Esophagus mucosa (tissue), 1 donor: Measurements from ENCODE around the gene PATJ. TPM values are rescaled to one million over a fixed set of nuclear protein-coding genes. Genes with fewer than 3 reads are reported as not detected.
"Not testable (repeated sequence)": the region's sequence is repeated elsewhere in the genome, so short reads cannot be mapped to it uniquely, and the experiment has no call there.

ENCODE experiments used
- ATAC-seq: fragments of 200-7000 bp; cut with Tn5 transposase; one replicate; pipeline ENCODE4 v1.9.1; 2020
- total RNA-seq: library from RNA; stranded (reverse); gene quantifications from one replicate; pipeline ENCODE4 v1.2.4, GENCODE V29; 2023
- donor health status: DM: yes; HTN: yes; CAD: no.

PATJ gene
- total RNA-seq, 1 donor from 2014 or later, result 52.8 TPM

DNA sequence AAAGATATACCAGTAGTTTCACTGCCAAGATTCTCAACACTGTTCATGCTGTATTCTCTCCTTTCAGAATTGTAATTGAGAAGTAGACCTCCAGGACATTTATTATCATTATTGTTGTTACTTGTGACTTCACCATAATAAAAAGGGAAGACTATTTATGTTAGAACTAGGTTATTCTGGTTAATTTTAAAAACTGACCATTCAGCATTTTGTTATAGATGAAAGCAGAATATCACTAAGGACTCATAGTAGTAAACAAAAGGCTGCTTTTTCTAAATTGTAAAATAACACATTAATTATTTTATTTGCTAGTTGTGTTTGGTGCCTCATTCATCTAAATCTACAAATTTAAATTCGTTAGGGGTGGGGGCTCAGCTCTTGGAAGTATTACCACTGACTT lies 210.4 kb downstream of the PATJ start:
- ATAC-seq, result no peak

GRCh38 chr1:61953076-61953789 lies 211.0 kb downstream of the PATJ start:
- ATAC-seq, result no peak

- ATAC-seq, result no peak
Observed at GRCh38 chr1:61953790-61954150, 211.5 kb downstream of the PATJ start.

- no peak for ATAC-seq
Observed at GRCh38 chr1:61955261-61955660, 213.0 kb downstream of the PATJ start.

DNA sequence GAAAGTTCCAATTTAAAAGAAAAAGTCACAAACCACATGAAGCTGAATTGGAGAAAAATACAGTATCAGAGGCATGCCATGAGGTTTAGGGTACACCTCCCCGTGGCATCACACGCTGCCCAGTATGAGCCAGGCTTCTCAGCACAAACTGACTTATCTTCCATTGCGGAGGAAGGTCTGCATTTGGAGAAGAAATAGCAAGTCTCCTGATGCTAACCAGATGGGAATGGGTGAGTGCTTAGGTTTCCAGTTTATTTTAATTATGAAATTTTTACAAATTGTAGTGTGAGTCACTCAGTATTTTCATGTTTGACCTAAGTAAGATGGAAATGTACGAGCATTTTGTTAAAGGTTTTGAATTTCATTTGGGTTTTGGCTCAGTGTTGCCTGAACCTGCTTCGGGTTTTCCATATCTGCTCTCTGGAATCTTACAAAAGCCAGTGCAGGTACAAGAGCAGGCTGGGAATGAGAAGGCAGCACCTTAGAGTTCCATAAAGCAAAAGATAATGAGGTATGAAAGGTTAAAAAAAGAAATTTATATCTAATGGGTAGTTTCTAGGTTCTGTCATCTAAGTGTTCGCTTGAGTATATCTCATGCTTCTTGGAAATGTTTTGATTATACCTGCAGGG lies 213.9 kb downstream of the PATJ start:
- ATAC-seq, result no peak

DNA sequence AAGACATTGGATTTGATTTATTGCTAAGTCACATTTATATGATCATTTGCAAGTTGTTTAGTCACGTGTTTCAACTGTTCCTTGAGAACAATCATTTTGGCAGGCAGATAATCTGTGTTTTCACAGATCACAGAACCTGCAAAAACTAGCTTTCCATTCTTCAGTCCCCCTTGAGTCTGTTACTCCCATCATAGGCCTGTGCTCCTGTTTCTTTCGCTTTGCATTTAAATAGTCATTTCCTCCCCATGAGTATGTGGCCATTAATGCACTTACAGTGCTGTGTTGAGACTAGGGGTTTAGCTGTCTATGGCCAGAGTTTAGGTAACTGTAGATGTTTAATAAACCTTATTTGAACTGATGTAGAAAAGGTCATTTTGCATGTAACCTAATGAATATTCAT lies 214.5 kb downstream of the PATJ start:
- no peak for ATAC-seq

GRCh38 chr1:61961009-61961408 lies 218.7 kb downstream of the PATJ start:
- no peak for ATAC-seq

DNA sequence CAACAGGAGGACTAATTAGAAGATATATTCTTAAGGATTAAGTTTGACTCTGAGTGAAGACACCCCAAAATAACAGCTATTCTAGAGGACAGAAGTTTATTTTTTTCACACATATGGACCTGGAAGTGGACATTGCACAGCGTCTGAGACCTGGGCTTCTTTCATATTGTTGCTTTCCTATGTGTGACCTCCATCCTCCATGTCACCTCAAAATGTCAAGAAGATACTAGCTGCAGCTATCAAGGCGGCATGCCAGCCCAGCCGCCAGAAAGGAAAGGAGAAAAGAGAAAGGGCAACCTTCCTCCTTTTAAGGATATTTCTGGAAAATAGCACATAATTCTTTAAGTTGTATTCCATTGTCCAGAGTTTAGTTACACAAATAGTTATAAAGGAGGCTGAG lies 220.4 kb downstream of the PATJ start:
- ATAC-seq, result no peak

GRCh38 chr1:61966450-61967225 lies 224.4 kb downstream of the PATJ start:
- ATAC-seq, result not testable (repeated sequence)

DNA sequence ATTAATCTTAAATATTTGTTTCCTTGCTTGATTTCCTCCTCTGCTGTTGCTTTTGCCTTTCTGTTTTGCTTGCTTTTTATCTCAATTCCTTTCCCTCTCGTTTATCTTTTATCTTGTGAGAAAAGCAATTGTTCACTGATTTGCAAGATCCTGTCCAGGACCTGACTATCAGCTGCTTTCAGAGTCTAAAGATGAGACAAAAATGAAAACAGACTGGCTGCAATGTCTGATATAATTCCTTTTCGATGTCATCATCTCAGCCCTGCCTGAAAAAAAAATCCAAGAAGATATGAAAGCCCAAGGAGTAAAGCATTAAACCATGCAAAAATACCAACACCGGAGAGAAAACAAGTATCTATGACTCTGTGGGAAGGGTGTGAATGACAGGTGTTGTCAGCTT lies 225.5 kb downstream of the PATJ start:
- no peak for ATAC-seq

GRCh38 chr1:61968869-61969268 lies 226.6 kb downstream of the PATJ start:
- ATAC-seq, result no peak

DNA sequence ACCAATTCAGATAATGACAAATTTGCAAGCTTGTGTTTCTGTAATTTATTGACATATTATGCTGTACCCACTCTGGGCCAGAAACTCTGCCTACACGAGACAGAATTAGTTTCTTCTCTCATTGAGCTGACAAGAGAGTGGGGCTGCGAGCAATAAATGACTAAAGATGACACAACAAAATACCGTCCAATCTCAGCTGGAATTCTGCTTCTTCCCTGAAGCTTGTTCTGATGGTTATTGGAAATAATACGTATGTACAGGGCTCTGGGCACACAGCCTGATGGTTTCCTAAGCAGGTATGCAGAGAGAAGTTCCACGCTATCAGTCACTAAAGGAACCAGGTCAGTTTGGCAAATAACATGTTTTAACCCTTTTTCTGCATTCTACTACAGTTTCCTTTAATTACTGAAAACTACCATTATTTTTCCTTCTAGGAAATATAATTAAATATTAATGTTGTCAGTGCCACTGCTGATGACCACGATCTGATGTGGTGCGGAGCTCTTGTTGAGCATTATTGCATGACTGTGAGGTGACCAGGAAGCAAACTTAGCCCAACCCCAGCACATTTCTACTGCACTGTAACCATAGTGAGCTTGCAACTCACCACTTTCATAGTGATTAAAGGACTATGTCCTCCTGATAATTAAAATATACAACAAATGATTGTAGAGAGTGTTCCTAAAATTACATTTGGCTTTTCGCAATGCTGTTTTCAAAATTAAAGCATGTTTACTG lies 231.0 kb downstream of the PATJ start:
- ATAC-seq, result no peak

GRCh38 chr1:61975638-61976037 lies 233.4 kb downstream of the PATJ start:
- ATAC-seq, result no peak

GRCh38 chr1:61976566-61976965 lies 234.3 kb downstream of the PATJ start:
- no peak for ATAC-seq

DNA sequence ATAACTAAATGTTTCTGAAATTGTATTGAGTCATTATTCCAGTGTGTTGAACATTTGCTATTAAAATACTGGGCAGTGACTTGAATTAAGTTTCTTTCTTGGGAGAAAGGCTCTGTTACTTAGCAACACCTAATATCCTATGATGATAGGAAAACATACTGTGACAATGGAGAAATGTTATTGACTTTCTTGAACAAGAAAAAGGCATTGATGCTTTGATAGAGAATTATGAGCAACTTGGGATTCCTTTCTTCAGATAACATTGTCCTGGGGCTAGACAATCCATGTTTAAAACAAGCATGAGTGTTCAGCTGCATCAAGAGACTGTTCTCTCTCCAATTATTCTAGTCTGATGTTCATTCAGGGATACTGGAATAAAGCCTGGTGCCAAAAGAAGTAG lies 236.5 kb downstream of the PATJ start:
- ATAC-seq, result no peak

GRCh38 chr1:61979729-61980128 lies 237.4 kb downstream of the PATJ start:
- no peak for ATAC-seq

GRCh38 chr1:61980561-61980960 lies 238.3 kb downstream of the PATJ start:
- no peak for ATAC-seq

DNA sequence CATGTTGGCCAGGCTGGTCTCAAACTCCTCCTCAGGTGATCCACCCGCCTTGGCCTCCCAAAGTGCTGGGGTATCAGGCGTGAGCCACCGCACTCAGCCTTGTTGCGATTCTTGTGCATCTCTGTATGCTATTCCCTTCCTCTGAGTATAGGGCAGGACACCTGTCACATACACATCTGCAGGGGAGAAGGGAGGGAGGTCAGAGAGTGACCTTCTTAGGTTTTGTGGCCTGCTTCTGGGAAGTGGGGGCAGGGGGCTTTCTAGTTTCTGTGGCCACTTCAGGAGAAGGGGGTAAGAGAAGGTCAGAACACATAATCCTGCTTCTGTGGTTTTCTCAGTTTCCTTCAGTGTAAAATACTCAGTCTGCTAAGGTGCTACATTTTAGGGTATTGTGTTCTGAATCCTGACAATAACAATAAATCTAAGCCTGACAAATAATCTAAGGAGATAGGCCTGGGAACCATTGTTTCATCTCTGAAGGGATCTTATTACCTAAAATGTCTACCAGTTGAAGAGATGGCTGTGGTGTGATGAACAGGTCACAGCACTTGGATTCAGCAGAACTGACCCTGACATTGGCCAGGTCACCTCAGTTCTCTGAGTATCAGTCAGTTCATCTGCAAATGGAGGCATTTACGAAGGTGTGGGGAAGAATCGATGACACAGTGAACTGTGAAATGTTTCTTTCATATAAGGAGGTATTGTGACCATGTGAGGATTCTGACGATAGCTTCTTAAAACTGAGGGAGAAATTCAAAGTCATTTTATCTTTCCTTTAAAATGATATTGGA lies 239.8 kb downstream of the PATJ start:
- no peak for ATAC-seq

DNA sequence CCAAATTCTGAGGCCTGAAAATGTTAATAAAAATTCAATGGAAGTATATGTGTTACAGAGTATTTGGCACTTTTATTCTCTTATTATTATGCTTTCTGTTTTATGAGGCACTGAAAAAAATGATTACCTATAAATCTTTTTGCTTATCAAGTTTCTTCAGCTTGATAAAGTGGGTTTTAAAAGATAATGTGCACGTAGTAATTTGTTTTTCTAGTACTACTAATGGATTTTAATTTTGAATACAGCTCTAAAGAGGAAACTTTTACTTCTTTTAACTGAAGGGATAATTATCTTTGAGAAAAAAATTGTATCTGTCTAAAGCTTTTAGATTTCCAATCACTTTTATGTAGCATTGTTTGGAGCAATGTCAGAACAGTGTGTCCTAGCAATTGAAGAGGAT lies 241.0 kb downstream of the PATJ start:
- ATAC-seq, result no peak

GRCh38 chr1:61992257-61992656 lies 250.0 kb downstream of the PATJ start:
- no peak for ATAC-seq

DNA sequence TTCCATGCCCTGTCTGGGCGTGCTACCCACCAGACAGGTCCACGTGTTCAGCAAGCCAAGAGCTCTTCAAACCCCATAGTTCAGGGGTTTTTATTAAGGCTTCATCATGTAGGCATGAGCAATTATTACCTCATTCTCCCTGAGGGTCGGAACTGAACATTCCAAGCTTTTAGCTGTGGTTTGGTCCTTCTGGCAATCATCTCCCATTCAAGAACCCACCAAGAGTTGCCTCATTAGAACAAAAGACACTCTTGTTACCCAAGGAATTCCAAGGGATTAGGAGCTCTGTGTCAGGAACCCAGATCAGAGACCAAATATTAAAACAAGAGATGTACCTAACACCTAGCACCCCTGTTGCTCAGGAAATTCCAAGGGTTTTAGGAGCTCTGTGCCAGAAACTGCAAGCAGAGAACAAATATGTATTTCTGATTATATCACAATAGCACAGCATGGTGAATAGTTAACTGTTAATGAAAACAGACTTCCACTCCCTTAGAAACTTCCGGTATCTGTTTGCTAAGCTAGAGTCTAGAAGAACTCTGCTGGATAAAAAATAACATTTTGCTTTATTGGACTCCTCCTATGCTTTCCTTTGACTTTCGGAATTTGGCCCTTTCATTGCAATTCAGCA lies 251.2 kb downstream of the PATJ start:
- no peak for ATAC-seq

GRCh38 chr1:61995641-61996040 lies 253.4 kb downstream of the PATJ start:
- ATAC-seq, result no peak
